ENCODE measurements around the gene BCL10.
"Not testable (repeated sequence)": the region's sequence is repeated elsewhere in the genome, so short reads cannot be mapped to it uniquely, and the experiment has no call there.

The BCL10 gene

GRCh38 chr1:85264150-85264549 is 12.3 kb downstream of the BCL10 start:
- no peak for DNase-seq (ENCODE audit: low spot score)

- DNase-seq (ENCODE audit: low spot score) = no peak
These were observed 13.4 kb downstream of the BCL10 start for GRCh38 chr1:85262985-85263384.

DNA sequence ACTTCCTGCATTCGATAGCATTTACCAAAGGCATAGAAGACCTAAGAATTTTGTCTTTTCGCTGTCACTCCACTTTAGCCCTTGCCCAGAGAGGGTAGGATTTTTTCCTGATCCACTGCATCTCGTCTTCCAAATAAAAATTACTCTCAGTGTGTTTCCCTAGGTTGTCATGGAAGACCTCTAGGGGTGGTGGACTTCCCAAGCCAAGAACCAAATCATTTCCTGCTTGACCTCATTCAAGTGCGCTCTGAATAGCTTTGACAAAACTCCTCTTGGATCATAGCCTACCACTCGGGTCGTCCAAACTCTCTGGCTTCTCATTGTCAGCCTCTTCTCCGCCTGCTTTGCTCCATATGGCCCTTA is 16.5 kb downstream of the BCL10 start:
- no peak for DNase-seq (ENCODE audit: low spot score)

- peak; percentile 89 for DNase-seq (ENCODE audit: low spot score)
These were observed 17.1 kb downstream of the BCL10 start, which contains the start of gene C1orf52 for GRCh38 chr1:85259118-85259911. TSS of gene C1orf52 (minus strand) at chr1:85259662. CDS start at chr1:85259633, 29 bp downstream.

DNA sequence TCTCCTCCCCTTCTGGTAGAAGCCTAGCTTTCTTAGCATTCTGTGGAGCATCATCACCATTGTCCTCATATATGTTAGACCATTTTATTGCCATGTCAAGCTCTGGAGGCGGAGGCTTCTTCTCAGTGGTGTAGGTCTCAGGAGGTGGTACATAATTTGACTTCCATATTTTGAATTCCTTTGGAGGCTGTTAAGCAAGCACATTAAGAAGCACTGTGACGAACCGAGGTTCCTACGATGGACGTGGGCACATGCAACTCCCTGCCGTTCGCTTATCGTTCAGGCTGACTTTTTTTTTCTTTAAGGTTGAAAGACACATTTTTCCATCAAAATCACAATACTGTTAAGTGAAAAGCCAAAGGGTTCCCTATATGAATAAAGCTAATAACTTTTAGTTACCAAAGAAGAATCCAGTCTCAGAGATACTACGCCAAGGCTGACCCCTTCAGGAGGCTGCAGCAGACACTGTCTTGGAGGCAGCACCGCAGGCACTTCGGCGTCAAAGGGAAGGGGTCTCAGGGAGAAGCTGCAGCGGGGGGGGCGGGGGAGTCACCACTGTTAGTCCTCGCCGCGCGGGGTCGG is 17.8 kb downstream of the BCL10 start:
- no peak for DNase-seq (ENCODE audit: low spot score)

DNA sequence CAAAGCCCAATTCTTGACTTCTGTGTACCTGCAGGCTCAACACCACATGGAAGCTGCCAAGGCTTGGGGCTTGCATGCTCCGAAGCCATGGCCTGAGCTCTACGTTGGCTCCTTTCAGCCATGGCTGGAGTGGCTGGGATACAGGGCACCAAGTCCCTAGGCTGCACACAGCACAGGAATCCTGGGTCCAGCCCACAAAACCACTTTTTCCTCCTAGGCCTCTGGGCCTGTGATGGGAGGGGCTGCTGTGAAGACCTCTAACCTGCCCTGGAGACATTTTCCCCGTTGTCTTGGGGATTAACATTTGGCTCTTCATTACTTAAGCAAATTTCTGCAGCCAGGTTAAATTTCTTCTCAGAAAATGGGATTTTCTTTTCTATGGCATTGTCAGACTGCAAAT is 27.4 kb downstream of the BCL10 start:
- DNase-seq (ENCODE audit: low spot score) = not testable (repeated sequence)

DNA sequence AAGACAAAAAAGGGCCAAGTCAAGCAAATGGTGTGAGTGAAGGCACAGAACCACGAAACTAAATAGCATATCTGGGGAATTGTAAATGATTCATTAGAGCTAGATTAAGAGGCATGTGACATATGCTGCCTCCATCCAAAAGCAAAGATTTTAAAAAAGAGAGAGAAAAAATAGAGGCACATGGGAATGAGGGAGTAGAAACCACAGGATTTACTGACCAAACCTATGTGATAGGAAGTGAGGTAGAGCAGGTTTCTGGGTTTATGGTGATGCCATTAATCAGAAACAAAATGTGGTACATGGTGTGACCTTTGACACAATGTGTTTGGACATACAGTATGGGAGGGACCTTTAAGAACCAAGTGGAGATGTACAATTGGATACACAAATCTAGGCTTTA is 30.5 kb downstream of the BCL10 start:
- DNase-seq (ENCODE audit: low spot score) = no peak

GRCh38 chr1:85245456-85245855 is 31.0 kb downstream of the BCL10 start:
- no peak for DNase-seq (ENCODE audit: low spot score)

DNA sequence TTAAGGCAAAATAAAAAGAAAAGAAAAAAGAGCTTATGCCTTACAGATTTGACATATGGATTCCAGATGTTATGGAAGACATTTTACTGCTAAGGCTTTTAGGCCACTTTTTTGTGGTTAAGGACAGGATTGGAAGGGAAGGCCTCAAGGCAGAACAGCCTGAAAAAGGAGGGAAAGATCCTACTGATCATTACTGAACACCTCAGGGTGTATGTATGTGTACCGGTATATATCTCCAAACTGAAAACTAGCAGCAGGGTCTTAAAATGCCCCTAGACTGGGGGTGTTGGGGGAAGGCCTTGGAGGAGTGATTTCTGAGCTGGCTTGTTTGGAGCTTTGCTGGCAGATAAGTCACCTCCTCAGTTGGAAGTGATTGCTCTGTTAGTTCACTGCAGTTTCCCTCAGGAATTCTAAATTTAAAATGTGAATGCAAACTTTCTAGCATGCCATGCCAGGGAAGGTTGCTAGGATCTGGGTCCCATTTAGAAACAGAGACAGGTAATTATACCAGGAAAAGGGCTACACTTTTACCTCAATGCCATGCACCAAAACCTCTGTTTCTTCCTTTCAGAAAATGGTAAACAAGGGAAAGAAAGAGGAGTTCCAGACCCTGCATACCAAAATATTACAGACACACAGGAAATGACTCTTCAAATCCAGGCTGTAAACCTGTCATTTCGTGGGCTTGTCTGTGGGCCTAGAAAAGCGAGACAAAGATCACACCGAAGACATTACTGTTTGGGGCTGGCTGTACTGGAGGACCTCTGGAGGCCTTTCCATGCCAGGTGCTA is 32.0 kb downstream of the BCL10 start:
- peak; percentile 42 for DNase-seq (ENCODE audit: low spot score)

GRCh38 chr1:85243372-85243771 is 33.1 kb downstream of the BCL10 start:
- no peak for DNase-seq (ENCODE audit: low spot score)

DNA sequence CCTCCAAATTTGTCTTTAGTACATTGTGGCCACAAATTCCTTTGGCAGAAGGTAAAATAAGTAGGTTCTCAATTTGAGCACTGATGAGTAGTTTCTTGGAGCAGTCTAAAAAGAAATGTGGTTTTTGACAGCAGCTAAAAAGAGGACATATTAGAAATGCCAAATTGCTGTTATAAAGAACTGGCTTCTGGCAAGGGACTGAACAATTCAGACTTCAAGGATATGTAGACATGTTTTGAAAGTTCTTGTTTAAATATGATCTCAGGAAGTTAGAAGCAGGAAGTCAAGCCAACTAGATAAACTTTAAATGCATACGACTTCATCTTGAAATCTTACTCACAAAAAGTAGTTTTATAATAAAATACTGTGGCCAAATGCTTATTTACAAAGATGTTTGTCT is 35.8 kb downstream of the BCL10 start:
- no peak for DNase-seq (ENCODE audit: low spot score)

DNA sequence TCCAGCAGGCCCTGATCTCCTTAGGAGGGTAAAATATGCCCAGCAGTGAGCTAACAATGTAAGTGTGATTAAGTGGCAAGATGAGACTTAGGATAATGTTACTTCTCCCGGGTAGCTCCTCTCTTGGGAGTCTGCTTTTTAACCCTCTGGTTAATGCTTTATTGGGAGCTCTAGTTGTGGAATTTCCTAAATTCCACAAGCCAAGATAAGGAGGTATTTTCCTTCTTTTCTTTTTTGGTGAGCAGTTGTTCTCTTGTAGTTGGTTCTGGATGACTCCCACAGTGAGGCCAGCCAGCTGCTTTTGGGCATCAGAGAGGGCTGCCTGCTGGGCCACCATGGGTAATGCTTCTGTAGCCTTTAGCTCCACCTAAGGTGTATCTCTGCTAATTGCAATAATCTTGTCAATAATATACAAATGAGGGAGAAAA is 36.2 kb downstream of the BCL10 start:
- DNase-seq (ENCODE audit: low spot score) = no peak

DNA sequence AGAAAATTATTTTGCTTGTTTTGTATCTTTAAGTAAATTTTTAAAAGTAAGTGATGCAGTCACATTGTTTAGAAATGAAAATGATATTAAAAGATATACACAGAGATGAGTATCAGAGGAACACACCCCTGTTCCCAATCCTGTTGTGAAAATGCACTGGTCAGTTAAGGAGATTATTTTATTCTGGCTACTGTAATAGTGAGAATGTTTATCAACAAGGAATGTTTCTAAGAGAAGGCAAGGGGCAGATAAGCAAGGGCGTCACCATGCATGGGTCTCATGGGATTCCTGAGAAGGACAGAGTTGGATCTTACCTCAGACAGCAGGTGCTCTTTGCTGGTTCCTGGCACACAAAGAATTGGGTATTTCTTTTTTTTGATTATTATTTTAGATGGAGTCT is 38.8 kb downstream of the BCL10 start:
- DNase-seq (ENCODE audit: low spot score) = no peak

DNA sequence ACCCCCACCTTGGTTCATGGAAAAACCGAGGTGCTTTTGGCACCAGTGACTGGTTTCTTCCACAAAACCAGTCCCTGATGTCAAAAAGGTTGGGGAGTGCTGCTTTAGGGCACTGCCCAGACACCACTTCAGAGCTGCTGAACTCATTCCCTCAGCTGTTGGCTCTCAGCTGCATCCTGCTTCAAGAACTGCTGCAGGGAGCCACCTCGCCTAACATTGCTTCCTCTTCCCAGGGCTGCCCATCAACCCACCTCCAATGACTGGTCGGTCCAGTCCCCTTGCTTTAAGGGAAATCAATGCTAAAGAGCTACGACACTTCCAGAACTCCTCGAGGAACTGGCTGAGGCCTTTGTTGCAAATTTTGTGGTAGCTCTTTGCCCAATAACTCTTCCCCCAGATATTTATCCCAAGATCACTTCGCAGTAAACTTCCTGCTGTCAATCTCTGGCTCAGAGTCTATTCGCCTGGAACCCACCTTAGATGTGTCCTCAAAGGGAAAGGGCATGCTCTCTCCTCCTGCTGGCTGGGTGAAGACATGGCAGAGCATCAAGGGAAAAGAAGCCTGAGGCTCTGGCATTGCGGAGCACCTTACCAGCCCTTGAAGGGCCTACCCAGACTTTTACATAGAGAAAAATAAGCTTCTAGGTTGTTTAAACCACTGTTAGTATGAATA is 46.0 kb downstream of the BCL10 start:
- no peak for DNase-seq (ENCODE audit: low spot score)

DNA sequence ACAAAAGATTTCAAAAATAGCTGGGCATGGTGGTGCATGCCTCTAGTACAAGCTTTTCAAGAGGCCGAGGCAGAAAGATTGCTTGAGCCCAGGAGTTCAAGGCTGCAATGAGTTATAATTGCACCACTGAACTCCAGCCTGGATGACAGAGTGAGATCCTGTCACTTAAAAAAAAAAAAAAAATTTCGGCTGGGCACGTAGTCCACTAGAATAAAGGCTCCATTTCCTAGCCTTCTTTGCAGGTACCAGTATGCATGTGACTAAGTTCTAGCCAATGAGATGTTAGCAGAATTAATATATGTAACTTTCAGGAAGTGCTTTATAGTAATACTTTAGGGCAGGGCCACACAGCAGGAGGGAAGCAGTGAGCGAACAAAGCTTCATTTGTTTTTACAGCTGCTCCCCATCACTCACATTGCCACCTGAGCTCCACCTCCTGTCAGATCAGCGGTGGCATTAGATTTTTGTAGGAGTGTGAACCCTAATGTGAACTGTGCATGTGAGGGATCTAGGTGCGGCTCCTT is 46.8 kb downstream of the BCL10 start:
- peak; percentile 54 for DNase-seq (ENCODE audit: low spot score)

DNA sequence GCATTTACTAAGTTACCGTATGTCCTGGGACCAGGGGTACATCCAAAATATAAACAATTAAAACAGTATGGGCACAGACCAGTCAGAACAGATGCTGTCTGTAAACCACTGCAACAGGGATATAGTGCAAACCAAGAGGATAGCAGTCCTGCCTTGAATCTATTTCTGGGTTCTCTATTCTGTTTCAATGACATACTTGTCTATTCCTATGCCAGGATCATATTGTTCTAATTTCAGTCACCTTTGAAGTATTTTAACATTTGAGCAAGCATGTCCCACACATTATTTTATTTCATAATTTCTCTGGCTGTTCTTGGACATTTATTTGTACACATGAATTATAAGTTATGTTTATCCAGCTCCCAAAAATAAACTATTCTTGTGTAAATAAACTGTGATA is 47.5 kb downstream of the BCL10 start:
- no peak for DNase-seq (ENCODE audit: low spot score)

DNA sequence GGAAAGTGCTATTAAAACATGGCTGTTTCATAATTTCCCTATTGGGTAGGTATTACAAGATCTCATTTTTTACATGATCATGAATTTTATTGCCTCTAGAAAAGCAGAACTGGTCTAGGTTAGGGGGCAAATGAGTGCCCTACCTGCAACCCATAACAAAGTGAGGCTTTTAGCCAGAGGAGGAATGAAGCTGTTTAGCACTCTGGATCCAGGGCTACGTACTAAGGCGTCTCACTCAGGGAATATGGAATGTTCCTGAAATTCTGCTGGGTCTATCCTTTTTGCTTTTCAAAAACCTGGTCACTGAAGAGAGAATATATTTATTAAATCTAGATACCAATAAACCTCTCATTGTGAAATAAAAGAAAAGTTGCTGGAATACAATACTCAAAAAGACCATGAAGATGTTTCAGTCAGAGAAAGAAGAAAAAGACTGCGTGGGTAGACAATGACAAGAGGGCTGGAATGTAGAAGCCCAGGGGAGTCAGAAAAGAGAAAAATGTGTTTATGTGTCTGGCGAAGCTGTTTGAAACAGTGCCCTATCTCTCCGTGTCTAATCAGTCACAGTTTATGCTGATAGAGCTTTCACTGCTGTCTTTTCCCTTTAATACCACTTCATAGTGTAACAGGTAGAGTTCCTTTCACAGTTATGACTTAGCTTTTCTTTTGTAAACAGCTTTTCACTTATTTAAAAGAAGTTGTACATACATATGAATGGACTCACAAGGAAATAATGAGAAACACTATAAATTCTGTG is 50.6 kb downstream of the BCL10 start:
- no peak for DNase-seq (ENCODE audit: low spot score)

- peak; percentile 35 for DNase-seq (ENCODE audit: low spot score)
These were observed 51.5 kb downstream of the BCL10 start for GRCh38 chr1:85224734-85225623.

GRCh38 chr1:85224295-85224694 is 52.1 kb downstream of the BCL10 start:
- DNase-seq (ENCODE audit: low spot score) = no peak

DNA sequence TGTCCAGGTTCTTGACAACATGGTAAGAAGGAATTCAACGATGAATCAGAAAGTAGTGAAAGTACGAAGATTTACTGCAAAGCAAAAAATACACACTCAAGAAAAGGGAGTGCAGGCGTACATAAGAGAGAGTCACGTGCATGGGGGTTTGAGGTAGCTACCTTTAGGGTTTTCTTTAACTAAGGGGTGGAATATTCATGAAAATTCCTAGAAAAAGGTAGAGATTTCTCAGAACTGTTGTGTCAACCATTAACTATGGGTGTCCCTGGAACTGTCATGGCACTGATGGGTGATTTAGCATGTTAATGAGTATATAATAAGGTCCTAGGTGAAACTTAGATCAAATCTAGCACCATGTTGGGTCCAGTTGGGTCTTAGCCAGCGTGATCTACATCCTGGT is 53.1 kb downstream of the BCL10 start:
- DNase-seq (ENCODE audit: low spot score) = no peak

All from LoVo (cell line).